SU-DHL-6 (cell line): Measurements from ENCODE around the gene SLC26A2.

Experiments used
- H2AFZ ChIP-seq: fragments of 200-600 bp; sonication (generic); 2 replicates; pipeline ENCODE4 v1.6.1; 2014; ENCODE audit warnings: low read depth, mild to moderate bottlenecking, moderate library complexity, mixed read lengths, antibody characterized with exemption, low read length; ENCODE audit not compliant: severe bottlenecking
- H3F3A ChIP-seq: fragments of 200-600 bp; shearing (Covaris generic); 2 replicates; pipeline ENCODE4 v1.6.0; 2016; ENCODE audit warnings: antibody characterized with exemption, mild to moderate bottlenecking; ENCODE audit not compliant: insufficient read depth
- H3K27ac ChIP-seq: fragments of 200-600 bp; sonication (generic); 2 replicates; pipeline ENCODE4 v1.5.1; 2016; ENCODE audit warnings: low read depth, mild to moderate bottlenecking, low read length, moderate library complexity, mixed read lengths
- H3K27me3 ChIP-seq: fragments of 200-600 bp; sonication (generic), shearing (Covaris generic); 2 replicates; pipeline ENCODE4 v1.6.0; 2014; ENCODE audit warnings: mild to moderate bottlenecking, low read length
- H3K36me3 ChIP-seq: fragments of 200-600 bp; sonication (generic); 2 replicates; pipeline ENCODE4 v1.6.1; 2014; ENCODE audit warnings: mild to moderate bottlenecking, low read length, mixed read lengths
- H3K4me2 ChIP-seq: fragments of 300-600, 200-600 bp; shearing (Covaris generic), sonication (generic); 2 replicates; pipeline ENCODE4 v1.6.0; 2014; ENCODE audit warnings: low read length, low read depth, mild to moderate bottlenecking; ENCODE audit not compliant: poor library complexity, severe bottlenecking
- H3K4me3 ChIP-seq: fragments of 200-600 bp; sonication (generic); 2 replicates; pipeline ENCODE4 v1.5.1; 2014; ENCODE audit warnings: antibody characterized with exemption, low read length, mild to moderate bottlenecking, mixed read lengths; ENCODE audit not compliant: insufficient read depth, poor library complexity, severe bottlenecking
- H3K79me2 ChIP-seq: fragments of 200-600 bp; sonication (generic); 2 replicates; pipeline ENCODE4 v1.6.1; 2014; ENCODE audit warnings: mild to moderate bottlenecking, low read length, moderate library complexity; ENCODE audit not compliant: insufficient read depth
- H3K9ac ChIP-seq: fragments of 200-600 bp; sonication (generic); 2 replicates; pipeline ENCODE4 v1.7.0; 2014; ENCODE audit warnings: mild to moderate bottlenecking, low read length
- H3K9me2 ChIP-seq: fragments of 200-600 bp; sonication (generic); replicated peaks from 2 replicates; pipeline ENCODE4 v1.6.1; 2014; ENCODE audit warnings: low read length; ENCODE audit not compliant: insufficient read depth
- H3K9me3 ChIP-seq: fragments of 200-600 bp; sonication (generic); 2 replicates; pipeline ENCODE4 v1.6.1; 2014; ENCODE audit warnings: low read length, mixed read lengths; ENCODE audit not compliant: insufficient read depth
- H4K20me1 ChIP-seq: fragments of 200-600 bp; sonication (generic); 2 replicates; pipeline ENCODE4 v1.6.1; 2014; ENCODE audit warnings: low read depth, mild to moderate bottlenecking, antibody characterized with exemption, low read length, moderate library complexity, mixed read lengths
- CTCF ChIP-seq: fragments of 200-600 bp; sonication (generic); IDR thresholded peaks from one replicate; pipeline ENCODE4 v1.5.1; 2017; ENCODE audit warnings: antibody characterized with exemption, mild to moderate bottlenecking, low read length, moderate library complexity; ENCODE audit not compliant: insufficient read depth, poor library complexity, severe bottlenecking
- EZH2phosphoT487 ChIP-seq: fragments of 200-600 bp; sonication (generic), shearing (Covaris generic); conservative IDR thresholded peaks from 2 replicates; pipeline ENCODE4 v1.6.1; 2018; ENCODE audit warnings: mild to moderate bottlenecking, antibody characterized with exemption, low read length, moderate library complexity, mixed read lengths

The SLC26A2 gene

GRCh38 chr5:150016537-150016936, 56.0 kb downstream of the SLC26A2 start:
- H3K36me3 ChIP-seq, result peaks cover 68% of the 10 kb centered on the region
- no peaks in the 10 kb centered on the region for H3K79me2 ChIP-seq
- no peak overlapping the region for H2AFZ ChIP-seq
- no peaks in the 10 kb centered on the region for H3K27me3 ChIP-seq
- no peak overlapping the region for H3K27ac ChIP-seq
- H4K20me1 ChIP-seq, result no peaks in the 10 kb centered on the region
- TF ChIP-seq EZH2phosphoT487 (no peak), CTCF (no peak)
- no peak overlapping the region for H3K9ac ChIP-seq
- H3K9me2 ChIP-seq, result no peaks in the 10 kb centered on the region
- H3K9me3 ChIP-seq, result no peaks in the 10 kb centered on the region
- H3K4me2 ChIP-seq, result no peak overlapping the region
- H3F3A ChIP-seq, result no peaks in the 10 kb centered on the region
- no peak overlapping the region for H3K4me3 ChIP-seq

- H3K4me2 ChIP-seq, result no peak overlapping the region
- H3K27ac ChIP-seq, result no peak overlapping the region
- no peak overlapping the region for H3K9ac ChIP-seq
- H4K20me1 ChIP-seq, result no peaks in the 10 kb centered on the region
- peaks cover 64% of the 10 kb centered on the region for H3K36me3 ChIP-seq
- H3K79me2 ChIP-seq, result no peaks in the 10 kb centered on the region
- H3K27me3 ChIP-seq, result no peaks in the 10 kb centered on the region
- H3K9me3 ChIP-seq, result no peaks in the 10 kb centered on the region
- no peak for TF ChIP-seq CTCF
- TF ChIP-seq EZH2phosphoT487, result no peak
- no peak overlapping the region for H3K4me3 ChIP-seq
- H3F3A ChIP-seq, result no peaks in the 10 kb centered on the region
- H3K9me2 ChIP-seq, result no peaks in the 10 kb centered on the region
- H2AFZ ChIP-seq, result no peak overlapping the region
Measured at GRCh38 chr5:150017226-150018005, 56.9 kb downstream of the SLC26A2 start.

DNA sequence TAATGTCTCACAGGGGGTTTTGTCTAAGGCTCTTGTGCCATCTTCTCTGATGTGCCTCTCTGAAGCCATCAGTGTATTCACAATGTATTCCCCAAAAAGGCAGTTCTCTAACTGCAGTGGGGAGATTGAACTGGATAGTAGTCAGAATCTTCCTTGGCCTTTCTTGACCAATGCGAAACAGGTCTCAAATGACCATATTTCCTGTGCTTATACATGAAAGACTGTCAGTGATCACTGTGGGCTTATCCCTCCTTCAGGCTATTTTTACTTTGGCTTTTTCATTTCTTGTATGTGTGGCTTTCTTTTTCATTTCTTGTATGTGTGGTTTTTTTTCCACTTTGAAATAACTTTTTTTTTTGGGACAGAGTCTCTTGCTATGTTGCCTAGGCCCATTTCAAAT, 59.7 kb downstream of the SLC26A2 start:
- Histone ChIP-seq H3K9me2 (no peaks in the 10 kb centered on the region), H4K20me1 (no peaks in the 10 kb centered on the region), H3K79me2 (no peaks in the 10 kb centered on the region), H3K9ac (no peak overlapping the region), H3K27me3 (no peaks in the 10 kb centered on the region), H3K36me3 (peaks cover 35% of the 10 kb centered on the region), H3K4me3 (no peak overlapping the region), H3F3A (no peaks in the 10 kb centered on the region), H3K4me2 (no peak overlapping the region), H2AFZ (no peak overlapping the region), H3K9me3 (no peaks in the 10 kb centered on the region), H3K27ac (no peak overlapping the region)
- TF ChIP-seq CTCF (no peak), EZH2phosphoT487 (no peak)
